Dendritic cell treated with granulocyte-macrophage colony-stimulating factor and Interleukin-4, amounts not matched to agents 40 ng/mL and 50 ng/mL, for 4 days (primary cell): Measurements from ENCODE around the gene RAET1G.
A peak's percentile ranks its signal among the peaks of the same experiment; 100 is the strongest.
"Not testable (repeated sequence)": the region's sequence is repeated elsewhere in the genome, so short reads cannot be mapped to it uniquely, and the experiment has no call there.

Source experiments
- H3K27ac Mint-ChIP-seq: one replicate; pipeline ENCODE4 v1.8.0; 2022; ENCODE audit warnings: mild to moderate bottlenecking, mixed read lengths
- H3K27me3 Mint-ChIP-seq: one replicate; pipeline ENCODE4 v1.8.0; 2022; ENCODE audit warnings: mild to moderate bottlenecking, mixed read lengths
- H3K36me3 Mint-ChIP-seq: one replicate; pipeline ENCODE4 v1.8.0; 2022; ENCODE audit warnings: low read depth, mixed read lengths
- H3K4me1 Mint-ChIP-seq: one replicate; pipeline ENCODE4 v1.8.0; 2022; ENCODE audit warnings: low read depth, mixed read lengths
- H3K4me3 Mint-ChIP-seq: one replicate; pipeline ENCODE4 v1.8.0; 2022; ENCODE audit warnings: mild to moderate bottlenecking, moderate library complexity, mixed read lengths
- H3K9me3 Mint-ChIP-seq: one replicate; pipeline ENCODE4 v1.8.0; 2022; ENCODE audit warnings: mixed read lengths
- intact Hi-C: fragments of 100-400 bp; cut with micrococcal nuclease; formaldehyde crosslinking; loops from one replicate; pipeline ENCODE4 v1.15.0; 2022

Gene RAET1G

DNA sequence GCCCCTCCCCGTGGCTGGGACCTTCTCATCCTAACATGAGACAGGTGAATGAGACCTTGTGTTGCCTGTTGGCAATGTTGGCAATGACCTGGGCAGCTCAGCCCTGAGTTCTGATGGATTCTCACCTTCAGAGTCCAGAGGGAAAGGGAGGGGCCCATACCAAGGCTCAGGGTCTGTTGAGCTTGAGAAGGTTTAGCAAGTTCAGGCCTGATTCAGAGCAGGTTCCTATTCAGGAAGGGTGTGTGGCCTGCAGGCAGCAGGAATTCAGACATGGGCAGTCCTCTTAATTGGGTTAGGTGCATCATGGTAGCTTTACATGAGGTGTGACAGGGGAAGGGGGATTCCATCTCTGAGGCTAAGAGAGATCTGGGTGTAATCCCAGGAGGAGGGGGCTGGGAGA, 24.6 kb upstream of the RAET1G start:
- H3K4me1 Mint-ChIP-seq, intact Hi-C loops, H3K4me3 Mint-ChIP-seq, H3K36me3 Mint-ChIP-seq, H3K9me3 Mint-ChIP-seq, H3K27ac Mint-ChIP-seq: not testable (repeated sequence)
- peaks cover 69% of the 10 kb centered on the region for H3K27me3 Mint-ChIP-seq

DNA sequence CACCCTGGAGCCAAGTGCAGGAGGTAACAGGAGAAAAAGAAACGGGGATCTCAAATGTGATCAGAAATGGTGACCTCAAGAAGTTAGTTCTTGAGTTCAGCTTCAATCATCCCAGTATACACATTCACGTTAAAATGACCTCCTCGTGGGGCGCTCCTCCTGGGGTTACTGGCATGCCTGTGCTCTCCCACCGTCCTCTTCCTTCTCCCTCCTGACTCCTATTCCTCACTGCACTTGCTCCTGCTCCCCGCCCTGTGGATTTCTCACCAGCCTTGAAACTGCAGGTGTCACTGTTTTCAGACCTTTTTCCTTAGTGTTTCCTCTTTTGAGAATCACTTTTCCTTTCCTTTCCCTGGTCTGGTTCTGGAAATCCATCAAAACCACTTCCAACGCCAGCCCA, 23.7 kb upstream of the RAET1G start:
- Mint-ChIP-seq H3K4me1 (peaks cover 12% of the 10 kb centered on the region), H3K27me3 (peaks cover 70% of the 10 kb centered on the region)
- H3K4me3 Mint-ChIP-seq, H3K27ac Mint-ChIP-seq, H3K9me3 Mint-ChIP-seq, H3K36me3 Mint-ChIP-seq, intact Hi-C loops: not testable (repeated sequence)

DNA sequence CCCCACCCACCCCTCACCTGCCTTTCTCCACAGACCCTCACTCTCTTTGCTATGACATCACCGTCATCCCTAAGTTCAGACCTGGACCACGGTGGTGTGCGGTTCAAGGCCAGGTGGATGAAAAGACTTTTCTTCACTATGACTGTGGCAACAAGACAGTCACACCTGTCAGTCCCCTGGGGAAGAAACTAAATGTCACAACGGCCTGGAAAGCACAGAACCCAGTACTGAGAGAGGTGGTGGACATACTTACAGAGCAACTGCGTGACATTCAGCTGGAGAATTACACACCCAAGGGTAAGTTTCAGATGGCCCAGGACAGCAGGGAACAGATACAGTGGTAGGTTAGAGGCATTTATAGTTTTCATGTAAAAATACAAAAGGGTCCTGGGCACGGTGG, 22.4 kb upstream of the RAET1G start:
- H3K9me3 Mint-ChIP-seq, H3K4me3 Mint-ChIP-seq, H3K36me3 Mint-ChIP-seq, H3K27ac Mint-ChIP-seq, intact Hi-C loops: not testable (repeated sequence)
- Mint-ChIP-seq H3K27me3 (peaks cover 70% of the 10 kb centered on the region), H3K4me1 (peaks cover 19% of the 10 kb centered on the region)

DNA sequence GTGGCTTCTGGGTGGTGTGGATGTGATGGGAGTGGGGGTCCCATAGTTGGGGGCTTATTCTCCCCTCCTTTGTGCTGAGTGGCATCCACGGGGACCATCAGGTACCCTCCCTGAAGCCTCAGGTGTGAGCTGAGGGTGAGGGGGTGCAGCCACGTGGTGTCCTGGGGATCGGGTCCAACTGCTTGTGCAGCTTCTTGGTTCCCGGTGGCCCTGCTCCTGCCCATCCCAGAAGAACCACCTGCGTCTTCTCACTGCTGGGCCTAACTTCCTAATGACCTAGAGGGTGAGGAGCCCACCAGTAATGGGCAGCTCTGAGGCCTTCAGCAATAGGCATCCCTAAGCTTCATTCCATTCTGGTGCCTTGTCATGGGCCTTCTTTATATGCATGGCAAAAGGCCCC, 20.4 kb upstream of the RAET1G start:
- H3K9me3 Mint-ChIP-seq, H3K4me3 Mint-ChIP-seq, intact Hi-C loops, H3K27ac Mint-ChIP-seq, H3K36me3 Mint-ChIP-seq: not testable (repeated sequence)
- Mint-ChIP-seq H3K4me1 (peaks cover 29% of the 10 kb centered on the region), H3K27me3 (peaks cover 77% of the 10 kb centered on the region)

DNA sequence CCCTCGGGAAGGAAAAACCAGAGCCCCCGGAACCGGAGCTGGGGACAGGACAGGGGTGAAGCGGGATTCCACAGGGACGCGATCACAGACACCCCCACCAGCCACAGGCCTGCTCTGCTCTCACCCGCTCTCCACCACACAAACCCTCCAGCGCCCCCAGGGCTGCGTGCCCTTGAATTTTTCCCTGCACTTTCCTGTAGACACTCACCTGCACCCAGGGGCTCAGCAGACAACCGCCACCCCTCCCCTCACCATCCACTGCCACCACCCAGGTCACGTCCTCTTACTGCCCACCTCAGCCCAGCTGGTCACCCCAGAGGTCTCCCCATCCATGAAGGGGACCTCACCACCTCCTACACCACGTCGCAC, 19.5 kb upstream of the RAET1G start:
- Mint-ChIP-seq H3K4me1 (peaks cover 33% of the 10 kb centered on the region), H3K4me3 (peak overlapping the region; percentile 75), H3K9me3 (no peaks in the 10 kb centered on the region), H3K36me3 (no peaks in the 10 kb centered on the region), H3K27ac (no peak overlapping the region), H3K27me3 (peaks cover 78% of the 10 kb centered on the region)
- intact Hi-C loops = no loop called here

DNA sequence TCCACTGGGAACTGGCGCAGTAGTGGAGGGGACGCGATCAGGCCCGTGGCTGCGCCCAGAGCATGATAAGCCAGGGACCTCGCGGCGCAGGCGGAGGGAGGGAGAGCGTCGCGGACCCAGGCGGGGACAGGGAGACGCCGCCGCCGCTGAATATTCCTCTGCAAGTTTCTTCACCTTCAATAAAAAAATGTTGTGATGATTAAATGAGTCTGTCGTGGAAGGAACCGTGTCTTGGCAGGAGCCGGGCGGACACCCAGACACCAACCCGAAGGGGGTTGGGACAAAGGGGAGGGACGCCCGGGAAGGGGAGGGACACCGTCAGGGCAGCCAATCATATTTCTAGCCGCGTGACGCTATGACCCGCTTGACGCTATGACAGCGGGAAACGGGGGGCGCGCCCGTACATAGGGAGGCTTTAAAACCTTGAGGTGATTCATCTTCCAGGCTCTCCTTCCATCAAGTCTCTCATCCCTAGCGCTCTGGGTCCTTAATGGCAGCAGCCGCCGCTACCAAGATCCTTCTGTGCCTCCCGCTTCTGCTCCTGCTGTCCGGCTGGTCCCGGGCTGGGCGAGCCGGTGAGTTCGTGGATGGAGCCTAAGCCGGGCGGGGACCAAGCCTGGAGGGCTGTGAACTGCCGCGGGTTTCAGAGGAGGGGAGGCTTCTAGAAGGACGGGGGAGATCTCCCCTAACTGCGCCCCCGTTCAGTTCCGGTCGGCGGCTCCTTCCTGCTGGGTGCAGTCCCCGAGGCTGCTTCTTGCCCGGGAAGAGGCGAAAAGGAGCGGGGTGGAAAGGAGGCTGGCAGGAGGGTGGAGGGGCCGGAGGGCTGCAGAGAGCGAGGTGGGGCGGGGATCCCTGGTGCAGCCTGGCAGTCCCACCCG, 18.9 kb upstream of the RAET1G start, which contains the start of gene ULBP2:
ULBP2 (plus strand) TSS at position 432 of the 878 bp plus-strand sequence; CDS start at position 491, 59 bp downstream.
- H3K4me1 Mint-ChIP-seq = peaks cover 33% of the 10 kb centered on the region
- peaks cover 83% of the 10 kb centered on the region for H3K27me3 Mint-ChIP-seq
- H3K27ac Mint-ChIP-seq = no peak within 1 kb of the TSS
- peak within 1 kb of the TSS; percentile 75 for H3K4me3 Mint-ChIP-seq
- intact Hi-C loops = no loop called here
- no peaks in the 10 kb centered on the region for H3K9me3 Mint-ChIP-seq
- no peaks in the 10 kb centered on the region for H3K36me3 Mint-ChIP-seq

DNA sequence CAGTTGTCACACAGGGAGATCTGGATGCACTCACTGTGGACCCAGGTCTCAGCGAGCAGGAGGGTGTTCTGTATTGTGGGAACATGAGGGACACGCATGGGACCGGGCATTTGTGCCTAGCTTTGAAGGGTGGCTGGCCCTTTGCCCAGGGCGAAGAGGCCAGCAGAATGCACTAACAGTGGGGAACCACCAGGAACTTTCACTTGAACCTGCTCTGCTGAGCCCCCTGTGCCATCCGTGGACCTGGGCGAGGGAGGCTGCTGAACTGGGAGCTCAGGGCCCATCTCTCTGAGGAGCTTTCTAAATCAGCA, 17.7 kb upstream of the RAET1G start:
- H3K27ac Mint-ChIP-seq = no peak overlapping the region

DNA sequence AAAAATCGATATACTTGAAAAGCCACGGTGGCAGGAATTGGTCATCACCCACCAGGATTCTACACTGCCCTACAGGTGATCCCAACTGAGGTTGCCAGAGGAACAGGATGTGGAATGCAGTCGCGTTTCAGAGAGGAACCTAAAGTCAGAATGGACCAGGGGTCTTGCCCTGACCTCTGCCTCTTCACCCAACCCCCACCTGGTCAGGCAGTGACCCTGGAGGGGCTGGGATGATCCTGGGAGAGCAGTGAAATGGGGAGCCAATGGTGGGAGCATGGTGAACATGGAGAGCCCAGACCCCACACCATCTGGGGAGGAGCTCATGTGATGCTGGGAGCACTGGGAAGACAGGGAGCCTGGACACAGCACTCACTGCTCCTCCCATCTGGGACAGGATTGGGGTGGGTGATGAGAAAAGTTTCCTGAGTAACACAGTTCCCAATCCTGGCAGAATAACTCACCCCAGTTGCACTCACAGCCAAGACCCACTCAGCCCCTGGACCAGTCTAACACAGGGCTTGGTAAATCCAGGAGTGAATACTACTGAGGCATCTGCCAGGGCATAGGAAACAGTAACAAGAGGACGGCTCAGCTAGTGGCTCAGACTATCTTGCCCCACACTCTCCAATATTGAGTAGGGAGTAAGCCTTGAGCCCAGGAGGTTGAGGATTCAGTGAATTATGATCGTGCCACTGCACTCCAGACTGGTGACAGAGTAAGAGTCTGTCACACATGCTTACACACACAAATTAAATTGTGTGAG, 17.2 kb upstream of the RAET1G start:
- H3K36me3 Mint-ChIP-seq = no peaks in the 10 kb centered on the region
- intact Hi-C loops = no loop called here
- H3K4me3 Mint-ChIP-seq = no peak overlapping the region
- H3K27me3 Mint-ChIP-seq = peaks cover 90% of the 10 kb centered on the region
- H3K9me3 Mint-ChIP-seq = no peaks in the 10 kb centered on the region
- H3K4me1 Mint-ChIP-seq = peaks cover 33% of the 10 kb centered on the region
- H3K27ac Mint-ChIP-seq = no peak overlapping the region

More for the DNA sequence above, 17.7 kb upstream of the RAET1G start:
- Mint-ChIP-seq H3K4me3 (no peak overlapping the region), H3K36me3 (no peaks in the 10 kb centered on the region), H3K9me3 (no peaks in the 10 kb centered on the region), H3K4me1 (peaks cover 33% of the 10 kb centered on the region), H3K27me3 (peaks cover 88% of the 10 kb centered on the region)
- intact Hi-C loops = no loop called here

DNA sequence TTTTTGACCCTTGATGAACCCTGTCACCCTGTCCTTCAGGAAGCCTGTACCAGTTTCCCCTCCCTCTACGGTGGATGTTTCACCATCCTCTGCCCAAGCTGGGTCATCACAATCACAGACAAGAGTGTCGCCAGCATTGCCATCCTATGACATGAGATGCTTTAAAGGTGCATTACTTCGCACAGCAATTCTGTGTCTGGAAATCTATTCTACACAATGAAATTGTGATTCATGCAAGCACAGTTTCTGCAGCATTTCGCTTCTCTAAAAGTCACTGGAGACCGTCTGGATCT, 16.4 kb upstream of the RAET1G start:
- H3K27ac Mint-ChIP-seq = no peak overlapping the region

DNA sequence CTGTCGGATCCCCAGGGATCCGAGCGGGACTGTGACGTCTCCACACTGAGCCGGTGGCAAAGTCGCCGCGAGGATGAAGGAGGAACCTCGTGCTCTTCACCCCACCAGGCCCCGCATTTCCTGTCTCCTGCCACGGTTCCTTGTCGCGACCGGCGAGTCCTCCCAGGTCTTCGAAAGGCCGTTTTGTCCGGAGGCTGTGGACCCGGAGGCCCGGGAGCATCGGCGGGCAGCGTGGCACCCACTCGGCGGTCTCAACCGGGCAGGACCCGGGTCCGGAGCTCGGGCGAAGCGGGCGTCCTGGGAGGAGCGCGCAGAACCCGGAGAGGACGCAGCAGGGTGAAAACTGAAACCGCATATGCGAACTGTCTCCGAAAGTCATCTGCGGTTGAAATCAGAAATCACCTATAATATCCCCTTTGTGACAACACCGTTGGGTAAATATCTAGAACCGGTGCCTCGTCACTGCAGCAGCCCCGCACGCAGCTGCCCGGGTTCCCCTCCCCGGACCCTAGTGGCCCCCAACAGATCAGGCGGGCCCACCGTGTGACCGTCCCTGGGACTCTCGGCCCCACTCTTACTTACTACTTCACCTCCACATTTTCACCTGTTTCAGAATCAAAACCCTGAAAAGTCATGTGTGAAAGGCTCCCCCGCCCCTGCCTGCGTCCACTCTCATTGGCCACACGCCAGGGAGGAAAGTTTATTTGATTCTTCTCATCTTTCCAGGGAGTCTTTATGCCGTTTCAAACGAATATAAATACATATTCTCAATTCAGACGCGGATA, 15.8 kb upstream of the RAET1G start:
- Mint-ChIP-seq H3K27me3 (peaks cover 95% of the 10 kb centered on the region), H3K36me3 (no peaks in the 10 kb centered on the region), H3K4me1 (peaks cover 33% of the 10 kb centered on the region), H3K9me3 (no peaks in the 10 kb centered on the region), H3K27ac (no peak overlapping the region), H3K4me3 (peak overlapping the region; percentile 71)
- intact Hi-C loops = no loop called here

More for the DNA sequence above, 16.4 kb upstream of the RAET1G start:
- Mint-ChIP-seq H3K36me3 (no peaks in the 10 kb centered on the region), H3K9me3 (no peaks in the 10 kb centered on the region), H3K4me1 (peaks cover 33% of the 10 kb centered on the region), H3K4me3 (peak overlapping the region; percentile 71), H3K27me3 (peaks cover 98% of the 10 kb centered on the region)
- intact Hi-C loops = no loop called here

DNA sequence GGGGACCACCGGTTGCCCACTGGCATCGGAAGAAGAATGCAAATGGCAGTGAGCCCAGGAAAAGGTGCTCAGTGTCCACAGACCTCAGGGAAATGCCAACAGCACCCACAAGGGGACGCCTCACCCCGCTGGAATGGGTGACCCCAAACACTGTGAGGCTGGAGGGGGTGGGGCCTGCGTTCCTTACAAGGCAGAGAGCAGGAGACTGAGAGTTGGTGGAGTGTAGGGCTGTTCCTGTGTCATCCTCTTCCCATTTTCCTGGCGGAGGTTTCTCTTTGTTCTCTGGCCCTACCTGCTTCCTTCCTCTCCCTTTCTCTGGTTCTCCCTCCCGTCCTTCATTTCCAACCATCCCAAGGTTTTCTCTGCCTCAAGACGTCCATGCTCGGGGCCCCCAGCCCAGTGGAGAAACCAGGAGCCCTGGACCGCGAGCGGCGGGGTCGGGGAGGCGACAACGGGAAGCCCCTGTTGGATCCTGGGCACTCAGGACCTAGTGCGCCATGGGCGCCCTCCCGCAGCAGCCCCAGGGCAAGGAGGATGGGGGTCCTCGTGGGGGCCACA, 15.2 kb upstream of the RAET1G start:
- intact Hi-C loops, H3K9me3 Mint-ChIP-seq, H3K27ac Mint-ChIP-seq, H3K36me3 Mint-ChIP-seq: not testable (repeated sequence)
- H3K4me3 Mint-ChIP-seq = peak overlapping the region; percentile 71
- peaks cover 33% of the 10 kb centered on the region for H3K4me1 Mint-ChIP-seq
- peaks cover 96% of the 10 kb centered on the region for H3K27me3 Mint-ChIP-seq

DNA sequence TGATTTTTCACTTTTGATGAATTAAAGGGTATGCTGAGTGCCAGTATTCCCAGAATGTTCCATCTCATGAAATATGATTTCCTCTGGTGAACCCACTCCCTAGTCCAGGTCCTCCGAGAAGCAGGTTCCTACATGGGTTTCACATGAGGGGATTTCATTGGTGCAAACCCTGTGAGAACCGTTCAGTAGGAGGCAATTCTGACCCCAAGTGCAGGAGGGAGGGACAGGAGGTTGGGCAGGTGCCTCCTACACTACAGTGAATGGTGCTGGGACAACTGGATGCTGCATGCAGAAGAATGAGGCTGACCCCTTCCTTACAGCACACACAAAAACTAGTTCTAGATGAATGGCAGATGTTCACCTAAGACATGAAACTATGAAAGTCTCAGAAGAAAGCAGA, 13.8 kb upstream of the RAET1G start:
- Mint-ChIP-seq H3K4me1 (peaks cover 22% of the 10 kb centered on the region), H3K36me3 (no peaks in the 10 kb centered on the region), H3K27me3 (peaks cover 91% of the 10 kb centered on the region), H3K9me3 (no peaks in the 10 kb centered on the region), H3K4me3 (no peak overlapping the region), H3K27ac (no peak overlapping the region)
- intact Hi-C loops = no loop called here

DNA sequence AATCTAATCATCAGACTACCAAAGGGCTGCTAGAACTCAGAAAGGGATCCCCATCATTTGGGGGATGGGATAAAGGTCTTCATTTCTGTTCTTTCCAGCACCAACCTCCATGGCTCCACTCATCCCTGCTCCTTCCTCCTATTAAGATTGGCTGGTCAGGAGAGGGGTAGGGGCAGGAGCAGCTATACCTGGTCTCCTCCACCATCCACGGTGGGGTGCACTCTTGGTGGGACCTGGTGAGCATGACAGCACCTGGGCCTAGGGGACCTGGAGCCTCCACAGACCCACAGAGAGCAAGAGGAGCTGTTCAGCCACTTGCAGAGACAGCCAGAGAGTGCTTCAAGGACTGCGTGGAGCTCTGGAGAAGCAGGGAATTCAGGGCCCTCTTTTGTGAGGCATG, 12.7 kb upstream of the RAET1G start:
- H3K27ac Mint-ChIP-seq = no peak overlapping the region
- H3K4me3 Mint-ChIP-seq = no peak overlapping the region
- peaks cover 88% of the 10 kb centered on the region for H3K27me3 Mint-ChIP-seq
- H3K4me1 Mint-ChIP-seq = peaks cover 15% of the 10 kb centered on the region
- H3K36me3 Mint-ChIP-seq = no peaks in the 10 kb centered on the region
- no peaks in the 10 kb centered on the region for H3K9me3 Mint-ChIP-seq
- intact Hi-C loops = no loop called here

DNA sequence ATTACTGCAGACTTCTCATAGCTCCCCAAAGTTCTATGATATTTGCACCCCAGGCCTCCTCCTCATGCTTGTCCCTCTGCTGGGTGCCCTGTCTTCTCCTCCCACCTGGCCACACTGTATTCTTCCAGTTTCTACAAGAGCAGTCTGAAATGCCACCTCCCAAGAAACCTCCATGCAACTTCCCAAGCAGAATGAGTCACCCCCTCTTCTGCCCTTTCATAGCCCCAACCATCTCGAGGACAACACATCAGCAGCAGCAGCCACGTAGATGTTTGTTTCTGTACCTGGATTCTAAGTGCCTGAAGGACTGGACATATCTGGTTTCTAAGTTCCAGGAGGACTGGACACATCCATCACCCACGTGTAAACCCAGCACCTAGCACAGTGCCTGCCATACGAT, 12.3 kb upstream of the RAET1G start:
- H3K27ac Mint-ChIP-seq = no peak overlapping the region
- intact Hi-C loops = no loop called here
- peaks cover 87% of the 10 kb centered on the region for H3K27me3 Mint-ChIP-seq

More for the DNA sequence above, 12.3 kb upstream of the RAET1G start:
- Mint-ChIP-seq H3K36me3 (no peaks in the 10 kb centered on the region), H3K4me3 (no peak overlapping the region), H3K4me1 (peaks cover 15% of the 10 kb centered on the region), H3K9me3 (no peaks in the 10 kb centered on the region)
